ENCODE data around the gene MAZ.
"Not testable (repeated sequence)": the region's sequence is repeated elsewhere in the genome, so short reads cannot be mapped to it uniquely, and the experiment has no call there.

Gene MAZ

GRCh38 chr16:29825145-29826044 lies 19.1 kb downstream of the MAZ start:
- DNase-seq (ENCODE audit: low read depth in 2 of 2), result no peak

GRCh38 chr16:29826342-29826695 lies 20.0 kb downstream of the MAZ start:
- no peak for DNase-seq (ENCODE audit: low read depth in 2 of 2)

GRCh38 chr16:29830774-29831173 lies 24.4 kb downstream of the MAZ start:
- no peak for DNase-seq (ENCODE audit: low read depth in 2 of 2)

- no peak for DNase-seq (ENCODE audit: low read depth in 2 of 2)
Measured at GRCh38 chr16:29831490-29831889, 25.2 kb downstream of the MAZ start.

- DNase-seq (ENCODE audit: low read depth in 2 of 2), result not testable (repeated sequence)
Measured at GRCh38 chr16:29833219-29833618, 26.9 kb downstream of the MAZ start.

GRCh38 chr16:29834079-29834478 lies 27.8 kb downstream of the MAZ start:
- no peak for DNase-seq (ENCODE audit: low read depth in 2 of 2)

GRCh38 chr16:29835926-29836325 lies 29.6 kb downstream of the MAZ start:
- DNase-seq (ENCODE audit: low read depth in 2 of 2), result no peak

- no peak for DNase-seq (ENCODE audit: low read depth in 2 of 2)
Measured at GRCh38 chr16:29836623-29837022, 30.3 kb downstream of the MAZ start.

- no peak for DNase-seq (ENCODE audit: low read depth in 2 of 2)
Measured at GRCh38 chr16:29837841-29838240, 31.5 kb downstream of the MAZ start.

- no peak for DNase-seq (ENCODE audit: low read depth in 2 of 2)
Measured at GRCh38 chr16:29839822-29840221, 33.5 kb downstream of the MAZ start.

GRCh38 chr16:29840240-29840639 lies 33.9 kb downstream of the MAZ start:
- DNase-seq (ENCODE audit: low read depth in 2 of 2), result no peak

- no peak for DNase-seq (ENCODE audit: low read depth in 2 of 2)
Measured at GRCh38 chr16:29841631-29842030, 35.3 kb downstream of the MAZ start.

GRCh38 chr16:29842732-29843346 lies 36.5 kb downstream of the MAZ start:
- no peak for DNase-seq (ENCODE audit: low read depth in 2 of 2)

GRCh38 chr16:29843931-29844330 lies 37.6 kb downstream of the MAZ start:
- no peak for DNase-seq (ENCODE audit: low read depth in 2 of 2)

- DNase-seq (ENCODE audit: low read depth in 2 of 2), result no peak
Measured at GRCh38 chr16:29844575-29845331, 38.4 kb downstream of the MAZ start.

GRCh38 chr16:29845656-29846055 lies 39.3 kb downstream of the MAZ start:
- DNase-seq (ENCODE audit: low read depth in 2 of 2), result no peak

GRCh38 chr16:29848420-29849297 lies 42.3 kb downstream of the MAZ start:
- DNase-seq (ENCODE audit: low read depth in 2 of 2), result peak; percentile 42 to 60

- DNase-seq (ENCODE audit: low read depth in 2 of 2), result no peak
Measured at GRCh38 chr16:29849505-29849904, 43.2 kb downstream of the MAZ start.

- DNase-seq (ENCODE audit: low read depth in 2 of 2), result no peak
Measured at GRCh38 chr16:29850998-29851397, 44.7 kb downstream of the MAZ start.

- DNase-seq (ENCODE audit: low read depth in 2 of 2), result no peak
Measured at GRCh38 chr16:29852654-29853053, 46.3 kb downstream of the MAZ start.

GRCh38 chr16:29854520-29855100 lies 48.3 kb downstream of the MAZ start:
- DNase-seq (ENCODE audit: low read depth in 2 of 2), result no peak

Data from stimulated activated CD8-positive, alpha-beta memory T cell treated with anti-CD3 and anti-CD28 coated beads, Interleukin-15, amount 100 ng/mL, for 4 hours (primary cell).